H1 (cell line): ENCODE results near the gene SYNJ1. TPM values are rescaled to one million over a fixed set of nuclear protein-coding genes. Genes with fewer than 3 reads are reported as not detected.

Experiments
- CTCF ChIA-PET: fragments of 300-600 bp; sonication (Branson Sonifier 250); formaldehyde crosslinking; loops from one replicate; lab custom pipeline; 2021; ENCODE audit not compliant: partially characterized antibody; lab: Charles Lee
- POLR2A ChIA-PET: fragments of 300-600 bp; sonication (Branson Sonifier 250); formaldehyde crosslinking; loops from one replicate; lab custom pipeline; 2021; ENCODE audit warnings: inconsistent platforms; ENCODE audit not compliant: partially characterized antibody; lab: Charles Lee
- DNase-seq, 2 experiments: peaks; one replicate each; pipeline versions ENCODE4 v3.0.0 to v3.0.0-alpha.2; 2010 to 2022; ENCODE audit warnings: low spot score in 2 of 2, low read depth in 1 of 2, mixed read lengths in 1 of 2
- FAIRE-seq: peaks from 2 replicates; lab custom pipeline; 2011; peaks lifted over from hg19 to GRCh38; lab: Jason Lieb, UNC
- H2AFZ ChIP-seq: 2 replicates; pipeline ENCODE4 v1.8.1; 2012; ENCODE audit warnings: low read length, inconsistent platforms
- H2AK5ac ChIP-seq: 2 replicates; pipeline ENCODE4 v1.6.1; 2013; ENCODE audit warnings: low read depth, low read length
- H2BK120ac ChIP-seq: replicated peaks from 2 replicates; pipeline ENCODE3; 2013; ENCODE audit warnings: low read depth, low read length, inconsistent platforms
- H2BK12ac ChIP-seq: 2 replicates; pipeline ENCODE4 v1.6.1; 2013; ENCODE audit warnings: low read depth, low read length
- H2BK15ac ChIP-seq: 2 replicates; pipeline ENCODE4 v1.6.1; 2013; ENCODE audit warnings: low read length
- H2BK20ac ChIP-seq: 2 replicates; pipeline ENCODE4 v1.6.1; 2013; ENCODE audit warnings: low read length
- H2BK5ac ChIP-seq: 2 replicates; pipeline ENCODE4 v1.6.1; 2013; ENCODE audit warnings: low read depth, low read length
- H3K14ac ChIP-seq: 2 replicates; pipeline ENCODE4 v1.6.1; 2013; ENCODE audit warnings: inconsistent platforms; ENCODE audit not compliant: insufficient read length
- H3K18ac ChIP-seq: 2 replicates; pipeline ENCODE4 v1.6.1; 2013; ENCODE audit warnings: low read length; ENCODE audit errors: extremely low read depth
- H3K23ac ChIP-seq: 2 replicates; pipeline ENCODE4 v1.6.1; 2013; ENCODE audit warnings: inconsistent platforms; ENCODE audit not compliant: insufficient read length
- H3K23me2 ChIP-seq: 2 replicates; pipeline ENCODE4 v1.6.1; 2013; ENCODE audit warnings: low read depth, low read length
- H3K27ac ChIP-seq: 2 replicates; pipeline ENCODE4 v1.6.1; 2011; ENCODE audit warnings: low read depth, low read length, inconsistent platforms
- H3K27me3 ChIP-seq, 4 experiments: replicated peaks in 1 of 4; 1 replicate in 1 of 4; 2 replicates in 3 of 4; pipeline versions ENCODE4 v1.6.1 to v1.8.1; 2011 to 2013; ENCODE audit warnings: low read length in 3 of 4, mild to moderate bottlenecking in 3 of 4, inconsistent platforms in 2 of 4, mixed read lengths in 2 of 4, moderate library complexity in 1 of 4; ENCODE audit not compliant: control insufficient read depth in 3 of 4, insufficient read depth in 3 of 4; ENCODE audit errors: extremely low read depth in 1 of 4
- H3K36me3 ChIP-seq, 4 experiments: 2 replicates each; pipeline versions ENCODE4 v1.6.1 to v1.8.1; 2011 to 2013; ENCODE audit warnings: mild to moderate bottlenecking in 4 of 4, low read length in 3 of 4, moderate library complexity in 2 of 4, control low read depth in 1 of 4, inconsistent platforms in 1 of 4; ENCODE audit not compliant: insufficient read depth in 4 of 4, control insufficient read depth in 2 of 4
- H3K4ac ChIP-seq: replicated peaks from 2 replicates; pipeline ENCODE3; 2013; ENCODE audit warnings: low read length, low read depth, mixed read lengths, inconsistent platforms; ENCODE audit not compliant: insufficient read length
- H3K4me1 ChIP-seq, 4 experiments: replicated peaks in 1 of 4; 1 replicate in 1 of 4; 2 replicates in 3 of 4; pipeline versions ENCODE4 v1.6.1 to v1.8.1; 2011 to 2013; ENCODE audit warnings: low read length in 3 of 4, inconsistent platforms in 2 of 4, mixed read lengths in 1 of 4; ENCODE audit not compliant: insufficient read depth in 4 of 4, control insufficient read depth in 3 of 4
- H3K4me2 ChIP-seq, 2 experiments: 2 replicates each; pipeline versions ENCODE4 v1.6.1 to v1.8.1; 2011 to 2013; ENCODE audit warnings: low read depth in 2 of 2, low read length in 2 of 2, control low read depth in 1 of 2, inconsistent platforms in 1 of 2, mild to moderate bottlenecking in 1 of 2; ENCODE audit not compliant: insufficient read depth in 1 of 2
- H3K4me3 ChIP-seq, 4 experiments: fragments of 200-600, 300-600 bp in 1 of 4; sonication (generic), shearing (Covaris generic), sonication (Bioruptor Twin) in 1 of 4; 2 replicates each; pipeline versions ENCODE4 v1.5.1 to v1.8.1; 2011 to 2016; ENCODE audit warnings: low read length in 4 of 4, low read depth in 3 of 4, control low read depth in 2 of 4, inconsistent platforms in 2 of 4, mild to moderate bottlenecking in 2 of 4, mixed read lengths in 1 of 4, moderate library complexity in 1 of 4; ENCODE audit not compliant: insufficient read depth in 2 of 4; ENCODE audit errors: extremely low read depth in 1 of 4
- H3K56ac ChIP-seq: replicated peaks from 2 replicates; pipeline ENCODE3; 2013; ENCODE audit warnings: low read depth, mild to moderate bottlenecking, mixed read lengths, low read length, inconsistent platforms; ENCODE audit not compliant: insufficient read length
- H3K79me1 ChIP-seq: 2 replicates; pipeline ENCODE4 v1.6.1; 2013; ENCODE audit warnings: low read depth, low read length, control low read depth
- H3K79me2 ChIP-seq, 2 experiments: 2 replicates each; pipeline versions ENCODE4 v1.6.1 to v1.8.1; 2012 to 2013; ENCODE audit warnings: low read length in 2 of 2, mild to moderate bottlenecking in 2 of 2, inconsistent platforms in 1 of 2; ENCODE audit not compliant: insufficient read depth in 2 of 2, control insufficient read depth in 1 of 2
- H3K9ac ChIP-seq, 4 experiments: replicated peaks in 1 of 4; 1 replicate in 1 of 4; 2 replicates in 3 of 4; pipeline versions ENCODE4 v1.6.1 to v1.8.1; 2011 to 2013; ENCODE audit warnings: low read depth in 3 of 4, low read length in 3 of 4, control low read depth in 2 of 4, mild to moderate bottlenecking in 2 of 4, moderate library complexity in 2 of 4, inconsistent platforms in 1 of 4; ENCODE audit errors: extremely low read depth in 1 of 4
- H3K9me3 ChIP-seq, 2 experiments: 2 replicates each; pipeline versions ENCODE4 v1.6.1 to v1.8.1; 2012 to 2013; ENCODE audit warnings: mild to moderate bottlenecking in 2 of 2, moderate library complexity in 2 of 2, control low read depth in 1 of 2, inconsistent platforms in 1 of 2, low read depth in 1 of 2, low read length in 1 of 2, mixed read lengths in 1 of 2; ENCODE audit not compliant: insufficient read depth in 2 of 2
- H4K20me1 ChIP-seq, 2 experiments: replicated peaks in 1 of 2; 2 replicates each; pipeline versions ENCODE3 to v1.8.1; 2011 to 2013; ENCODE audit warnings: inconsistent platforms in 2 of 2, low read length in 2 of 2, mild to moderate bottlenecking in 1 of 2; ENCODE audit not compliant: insufficient read depth in 2 of 2, control insufficient read depth in 1 of 2
- H4K5ac ChIP-seq: 2 replicates; pipeline ENCODE4 v1.6.1; 2013; ENCODE audit warnings: low read length, low read depth, mixed read lengths, inconsistent platforms; ENCODE audit not compliant: insufficient read length
- H4K8ac ChIP-seq: 2 replicates; pipeline ENCODE4 v1.8.0; 2013; ENCODE audit warnings: mild to moderate bottlenecking, moderate library complexity, low read length, inconsistent platforms; ENCODE audit not compliant: insufficient read depth; ENCODE audit errors: extremely low read depth
- H4K91ac ChIP-seq: replicated peaks from 2 replicates; pipeline ENCODE3; 2013; ENCODE audit warnings: low read length, mixed read lengths, inconsistent platforms; ENCODE audit not compliant: insufficient read length
- CTBP2 ChIP-seq: IDR thresholded peaks from 2 replicates; pipeline ENCODE4 v1.7.0; 2011; ENCODE audit warnings: borderline replicate concordance, mild to moderate bottlenecking, moderate library complexity, mixed read lengths, low read length; ENCODE audit not compliant: insufficient read depth, insufficient read length
- EP300 ChIP-seq, 2 experiments: IDR thresholded peaks; 1 replicate in 1 of 2; 2 replicates in 1 of 2; pipeline ENCODE4 v1.6.1; 2011 to 2012; ENCODE audit warnings: low read depth in 2 of 2, low read length in 2 of 2, mild to moderate bottlenecking in 2 of 2, borderline replicate concordance in 1 of 2, inconsistent platforms in 1 of 2, moderate library complexity in 1 of 2
- EZH2 ChIP-seq: fragments of 200-600 bp; sonication (generic); IDR thresholded peaks from 2 replicates; pipeline ENCODE4 v1.7.1; 2012; ENCODE audit warnings: low read depth, mild to moderate bottlenecking, moderate library complexity, low read length, inconsistent platforms; ENCODE audit not compliant: severe bottlenecking
- KDM4A ChIP-seq: IDR thresholded peaks from one replicate; pipeline ENCODE4 v1.7.1; 2012; ENCODE audit warnings: low read depth, mild to moderate bottlenecking, moderate library complexity, low read length, inconsistent platforms; ENCODE audit not compliant: severe bottlenecking
- PHF8 ChIP-seq: fragments of 200-600 bp; sonication (generic); conservative IDR thresholded peaks from 2 replicates; pipeline ENCODE4 v1.7.1; 2012; ENCODE audit warnings: low read depth, mild to moderate bottlenecking, inconsistent platforms, low read length, moderate library complexity
- RNF2 ChIP-seq: fragments of 200-900, 300-1000 bp; sonication (generic); IDR thresholded peaks from 2 replicates; pipeline ENCODE4 v1.7.1; 2016; ENCODE audit warnings: borderline replicate concordance, low read depth, mild to moderate bottlenecking, antibody characterized with exemption, low read length; ENCODE audit not compliant: poor library complexity, severe bottlenecking; ENCODE audit errors: missing control alignments
- SIRT6 ChIP-seq: IDR thresholded peaks from one replicate; pipeline ENCODE4 v1.7.1; 2012; ENCODE audit warnings: low read length, inconsistent platforms
- WGBS, 2 experiments: shearing (Covaris generic) in 1 of 2; methylation state at CpG; one replicate each; pipeline versions ENCODE4 v1.1.6 to v1.1.7; 2013 to 2015; ENCODE audit warnings: low lambda C conversion rate in 2 of 2, mixed read lengths in 2 of 2, inconsistent platforms in 1 of 2, low coverage in 1 of 2, missing lambda C conversion rate in 1 of 2; ENCODE audit not compliant: insufficient replicate concordance in 2 of 2, insufficient coverage in 1 of 2, insufficient read length in 1 of 2; ENCODE audit errors: extremely low coverage in 1 of 2, missing lambda C conversion rate in 1 of 2; 5-methylcytosine and 5-hydroxymethylcytosine counted together
- polyA plus RNA-seq, 7 experiments: library from polyadenylated mRNA; depleted of rRNA in 3 of 7; stranded (reverse) in 5 of 7; unstranded in 2 of 7; fragments of >200 nt in 5 of 7; fragments of 200-250 nt in 2 of 7; gene quantifications; 1 replicate in 5 of 7; 2 replicates in 1 of 7; 4 replicates in 1 of 7; pipeline versions ENCODE4 v1.2.1 to v1.2.3, GENCODE V29; 2011 to 2013; ENCODE audit warnings: missing spikeins in 2 of 7, mixed read lengths in 2 of 7
- total RNA-seq: library from RNA; stranded (reverse); fragmentation: NEBNext Ultra II Directional; extraction: Animal tissue kit (Norgen Biotek cat#: 25700); gene quantifications from 2 replicates; pipeline ENCODE4 v1.2.1, GENCODE V29; 2021
- TF ChIP-seq, protein P1 (sequence below), 3 experiments: IDR thresholded peaks; 1 replicate in 2 of 3; 2 replicates in 1 of 3; pipeline versions ENCODE4 v1.5.1 to v1.6.1; 2011; ENCODE audit warnings: low read length in 3 of 3, mild to moderate bottlenecking in 3 of 3, inconsistent platforms in 2 of 3, low read depth in 1 of 3, moderate library complexity in 1 of 3; ENCODE audit not compliant: insufficient read depth in 1 of 3; ENCODE audit errors: control extremely low read depth in 1 of 3

Gene SYNJ1
- total and polyA plus RNA-seq, 2 of the 8 experiments (the other 6 are each of a cell fraction or from before 2014, with no cell fraction given): 1.3 to 4.3 TPM

DNA sequence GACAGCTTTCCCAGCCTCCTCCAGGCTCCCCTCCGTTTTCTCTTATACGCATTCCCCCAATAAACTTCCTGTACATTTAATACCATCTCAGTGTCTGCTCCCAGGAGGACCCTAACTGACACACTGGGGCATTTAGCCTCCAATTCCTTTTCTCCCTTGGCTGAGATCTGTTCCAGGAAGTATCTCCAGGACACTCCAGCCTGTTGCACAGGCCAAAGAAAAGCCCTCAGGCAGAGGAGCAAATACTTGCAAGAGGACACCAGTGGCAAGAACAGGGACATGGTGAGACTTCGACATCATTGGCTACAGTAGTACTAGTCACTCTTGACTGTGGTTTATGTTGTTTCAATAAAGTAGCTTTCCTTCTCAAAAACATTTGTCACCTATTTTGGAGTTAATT is 4.7 kb upstream of the SYNJ1 start:
- Histone ChIP-seq H3K4ac (no peak overlapping the region), H3K23me2 (peaks cover 3% of the 10 kb centered on the region; the same call in 1 of the 2 replicates), H3K4me3 (no peak overlapping the region), H2AK5ac (no peak overlapping the region), H3K27me3 (no peaks in the 10 kb centered on the region), H3K4me1 (peaks cover 0 to 4% (median 1%) of the 10 kb centered on the region in 4 experiments; a peak in 3 of 7 replicates), H3K36me3 (peaks cover 0 to 30% (median 2%) of the 10 kb centered on the region in 4 experiments; a peak in 3 of 8 replicates), H4K20me1 (peaks cover 0 to 4% of the 10 kb centered on the region in 2 experiments), H2BK5ac (no peak overlapping the region), H2BK120ac (no peak overlapping the region), H3K56ac (no peak overlapping the region), H3K23ac (no peak overlapping the region), H2AFZ (no peak overlapping the region), H4K8ac (no peak overlapping the region), H3K79me2 (no peaks in the 10 kb centered on the region), H3K9ac (no peak overlapping the region), H3K18ac (no peak overlapping the region), H3K79me1 (no peaks in the 10 kb centered on the region), H2BK15ac (no peak overlapping the region), H3K14ac (no peak overlapping the region), H3K4me2 (no peak overlapping the region), H2BK20ac (no peak overlapping the region), H3K9me3 (no peaks in the 10 kb centered on the region), H4K91ac (no peak overlapping the region), H2BK12ac (no peak overlapping the region), H3K27ac (no peak overlapping the region), H4K5ac (no peak overlapping the region)
- FAIRE-seq: no peak
- no peak for DNase-seq
- CTCF ChIA-PET: interaction anchor here (0.6 to 1.3 kb wide), 2 partner anchors 62 to 84 kb away, joined by 3 to 4 read pairs; no protein-coding TSS in a partner anchor
- POLR2A ChIA-PET: interaction anchor here (1.0 to 2.6 kb wide), 3 partner anchors 21 to 375 kb away, joined by 3 to 13 read pairs (median 3); partner anchors contain the start of gene PAXBP1
- 96% methylated on average over 3 of the region's 3 CpGs; no CpG with 5 or more reads in 1 of the 2 experiments for WGBS, 2 experiments
- TF ChIP-seq SIRT6 (no peak), EP300 (IDR thresholded peaks at IDR 0.05; ENCODE audit: borderline replicate concordance in 1 of 2, low read depth in 2 of 2, low read length in 2 of 2) (no peak), CTBP2 (no peak), KDM4A (no peak), RNF2 (no peak), EZH2 (no peak), PHF8 (no peak)
- TF ChIP-seq, protein P1, sequence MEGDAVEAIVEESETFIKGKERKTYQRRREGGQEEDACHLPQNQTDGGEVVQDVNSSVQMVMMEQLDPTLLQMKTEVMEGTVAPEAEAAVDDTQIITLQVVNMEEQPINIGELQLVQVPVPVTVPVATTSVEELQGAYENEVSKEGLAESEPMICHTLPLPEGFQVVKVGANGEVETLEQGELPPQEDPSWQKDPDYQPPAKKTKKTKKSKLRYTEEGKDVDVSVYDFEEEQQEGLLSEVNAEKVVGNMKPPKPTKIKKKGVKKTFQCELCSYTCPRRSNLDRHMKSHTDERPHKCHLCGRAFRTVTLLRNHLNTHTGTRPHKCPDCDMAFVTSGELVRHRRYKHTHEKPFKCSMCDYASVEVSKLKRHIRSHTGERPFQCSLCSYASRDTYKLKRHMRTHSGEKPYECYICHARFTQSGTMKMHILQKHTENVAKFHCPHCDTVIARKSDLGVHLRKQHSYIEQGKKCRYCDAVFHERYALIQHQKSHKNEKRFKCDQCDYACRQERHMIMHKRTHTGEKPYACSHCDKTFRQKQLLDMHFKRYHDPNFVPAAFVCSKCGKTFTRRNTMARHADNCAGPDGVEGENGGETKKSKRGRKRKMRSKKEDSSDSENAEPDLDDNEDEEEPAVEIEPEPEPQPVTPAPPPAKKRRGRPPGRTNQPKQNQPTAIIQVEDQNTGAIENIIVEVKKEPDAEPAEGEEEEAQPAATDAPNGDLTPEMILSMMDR (IDR thresholded peaks at IDR 0.05; ENCODE audit: control extremely low read depth in 1 of 3, insufficient read depth in 1 of 3, low read depth in 1 of 3, low read length in 3 of 3): no peak
